T-cell (primary cell): ENCODE measurements around the gene ACAP2. TPM values are rescaled to one million over a fixed set of nuclear protein-coding genes. Genes with fewer than 3 reads are reported as not detected.

ENCODE experiments used
- ATAC-seq, 4 experiments: fragments of 200-7000 bp in 3 of 4; fragments of 150-1000 bp in 1 of 4; cut with Tn5 transposase; replicated peaks in 1 of 4; 1 replicate in 3 of 4; 2 replicates in 1 of 4; pipeline ENCODE4 v1.10.0; 2021; ENCODE audit warnings: moderate library complexity in 3 of 4, mild to moderate bottlenecking in 2 of 4, moderate number of reproducible peaks in 1 of 4
- CTCF ChIA-PET, 2 donors: fragments of 300-600 bp; sonication (Branson Sonifier 250); formaldehyde crosslinking; loops; one replicate each; lab custom pipeline; 2022; ENCODE audit warnings: antibody characterized with exemption in 2 of 2; lab: Charles Lee
- POLR2A ChIA-PET, 2 donors: fragments of 300-600 bp; sonication (Branson Sonifier 250); formaldehyde crosslinking; loops; one replicate each; lab custom pipeline; 2022; ENCODE audit warnings: antibody characterized with exemption in 2 of 2; lab: Charles Lee
- DNase-seq, 35 experiments: peaks; one replicate each; pipeline versions ENCODE4 v3.0.0 to v3.0.0-alpha.2; 2013 to 2023
- H3K27ac ChIP-seq: one replicate; pipeline ENCODE4 v1.5.1; 2013; ENCODE audit warnings: low read length
- H3K27me3 ChIP-seq, 2 experiments: replicated peaks in 1 of 2; 1 replicate in 1 of 2; 2 replicates in 1 of 2; pipeline versions ENCODE4 v1.6.1 to v1.7.0; 2013; ENCODE audit warnings: low read length in 1 of 2, mixed read lengths in 1 of 2; ENCODE audit not compliant: control insufficient read depth in 2 of 2, insufficient read depth in 2 of 2; ENCODE audit errors: extremely low read depth in 1 of 2
- H3K36me3 ChIP-seq, 2 donors: 1 replicate in 1 of 2; 2 replicates in 1 of 2; pipeline versions ENCODE4 v1.6.1 to v1.7.0; 2013; ENCODE audit warnings: low read length in 1 of 2; ENCODE audit not compliant: control insufficient read depth in 2 of 2, insufficient read depth in 1 of 2; ENCODE audit errors: extremely low read depth in 1 of 2
- H3K4me1 ChIP-seq, 2 experiments: 1 replicate in 1 of 2; 2 replicates in 1 of 2; pipeline versions ENCODE4 v1.6.1 to v1.7.0; 2013; ENCODE audit warnings: low read length in 2 of 2, mixed read lengths in 1 of 2; ENCODE audit not compliant: insufficient read depth in 2 of 2, control insufficient read depth in 1 of 2; ENCODE audit errors: extremely low read depth in 1 of 2
- H3K4me3 ChIP-seq, 2 donors: 1 replicate in 1 of 2; 2 replicates in 1 of 2; pipeline versions ENCODE4 v1.5.1 to v1.7.0; 2013; ENCODE audit warnings: mild to moderate bottlenecking in 2 of 2, low read length in 1 of 2, moderate library complexity in 1 of 2; ENCODE audit not compliant: control insufficient read depth in 1 of 2; ENCODE audit errors: extremely low read depth in 1 of 2
- H3K9me3 ChIP-seq: 2 replicates; pipeline ENCODE4 v1.7.0; 2013
- H3K27ac Mint-ChIP-seq, 2 donors: one replicate each; pipeline ENCODE4 v1.8.0; 2020 to 2021; ENCODE audit warnings: mild to moderate bottlenecking in 2 of 2, mixed read lengths in 2 of 2
- H3K27me3 Mint-ChIP-seq, 2 donors: one replicate each; pipeline ENCODE4 v1.8.0; 2021 to 2022; ENCODE audit warnings: mixed read lengths in 2 of 2
- H3K36me3 Mint-ChIP-seq: one replicate; pipeline ENCODE4 v1.8.0; 2021; ENCODE audit warnings: mixed read lengths
- H3K4me1 Mint-ChIP-seq, 3 donors: one replicate each; pipeline ENCODE4 v1.8.0; 2020 to 2022; ENCODE audit warnings: mixed read lengths in 3 of 3, mild to moderate bottlenecking in 1 of 3
- H3K4me3 Mint-ChIP-seq, 3 donors: one replicate each; pipeline ENCODE4 v1.8.0; 2020 to 2022; ENCODE audit warnings: mild to moderate bottlenecking in 3 of 3, mixed read lengths in 3 of 3, moderate library complexity in 3 of 3
- H3K9me3 Mint-ChIP-seq, 3 donors: one replicate each; pipeline ENCODE4 v1.8.0; 2020 to 2022; ENCODE audit warnings: mixed read lengths in 3 of 3
- WGBS: methylation state at CpG from one replicate; pipeline ENCODE4 v1.1.5; 2013; ENCODE audit warnings: missing lambda C conversion rate; ENCODE audit not compliant: insufficient coverage; 5-methylcytosine and 5-hydroxymethylcytosine counted together
- total RNA-seq, 35 experiments: library from RNA in 6 of 35; stranded (reverse) in 6 of 35; fragments of 120-200 nt in 1 of 35; gene quantifications; one replicate each; pipeline versions ENCODE4 v1.2.1 to v1.2.4 and lab custom pipeline; 2013 to 2026

The ACAP2 gene
- total RNA-seq, 5 donors from 2014 or later (not counting 1 experiment from before 2014, with no cell fraction given): 63.6 to 90.7 (median 72.5) TPM

- no peak for ATAC-seq
- no peaks in the 10 kb centered on the region for H3K27me3 Mint-ChIP-seq
- Histone ChIP-seq H3K36me3 (peaks cover 8 to 59% of the 10 kb centered on the region in 2 donors), H3K27ac (no peak overlapping the region), H3K27me3 (no peaks in the 10 kb centered on the region), H3K4me3 (no peak overlapping the region), H3K4me1 (no peaks in the 10 kb centered on the region), H3K9me3 (no peaks in the 10 kb centered on the region)
- no peak overlapping the region for H3K4me3 Mint-ChIP-seq
- no peak overlapping the region for H3K27ac Mint-ChIP-seq
- no peaks in the 10 kb centered on the region for H3K9me3 Mint-ChIP-seq
- CTCF ChIA-PET: interaction anchor here (0.5 to 1.0 kb wide), 2 partner anchors 14 to 234 kb away, joined by 3 read pairs; partner anchors contain the start of gene XXYLT1 (in 1 of the 2)
- no peak for DNase-seq
- peaks cover 25% of the 10 kb centered on the region for H3K36me3 Mint-ChIP-seq
- peaks cover 0 to 1% (median 0%) of the 10 kb centered on the region in 3 donors for H3K4me1 Mint-ChIP-seq
- no CpG with 5 or more reads among the region's 3 CpGs for WGBS
- POLR2A ChIA-PET: no interaction called here
Observed at GRCh38 chr3:195285372-195285771, 157.4 kb downstream of the ACAP2 start.

DNA sequence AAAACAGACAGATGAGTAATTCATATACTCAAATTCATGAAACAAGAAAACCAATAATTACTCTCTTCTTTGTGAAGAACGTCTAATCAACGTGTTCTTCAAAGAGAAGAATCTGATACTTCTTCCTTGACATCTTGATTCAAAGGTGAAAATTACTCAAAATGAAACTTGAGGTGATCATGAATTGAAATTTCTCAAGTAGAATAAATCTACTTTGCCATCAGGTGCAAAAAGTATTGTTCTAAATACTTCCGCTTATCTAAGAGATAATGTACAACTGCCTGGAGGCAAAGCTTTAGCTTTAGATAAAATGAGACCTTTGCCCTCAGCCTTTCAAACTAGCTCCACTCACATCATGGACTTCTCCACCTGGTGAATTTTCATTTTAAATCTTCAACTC lies 158.0 kb downstream of the ACAP2 start:
- Mint-ChIP-seq H3K27me3 (no peaks in the 10 kb centered on the region), H3K27ac (peak overlapping the region in 1 of 2 donors; percentile 39), H3K4me1 (peaks cover 0 to 1% (median 0%) of the 10 kb centered on the region in 3 donors), H3K4me3 (no peak overlapping the region), H3K36me3 (peaks cover 25% of the 10 kb centered on the region), H3K9me3 (no peaks in the 10 kb centered on the region)
- Histone ChIP-seq H3K4me3 (no peak overlapping the region), H3K9me3 (no peaks in the 10 kb centered on the region), H3K4me1 (no peaks in the 10 kb centered on the region), H3K27me3 (no peaks in the 10 kb centered on the region), H3K36me3 (peaks cover 8 to 54% of the 10 kb centered on the region in 2 donors), H3K27ac (no peak overlapping the region)
- ChIA-PET POLR2A (no interaction called here), CTCF (interaction anchor here in 1 of 2 donors (1.0 kb wide), 1 partner anchor 14 kb away, joined by 3 read pairs; the partner anchor contains the start of gene XXYLT1)
- DNase-seq (no peak), ATAC-seq (no peak)
- WGBS: 40% methylated on average over 1 of the region's 3 CpGs

DNA sequence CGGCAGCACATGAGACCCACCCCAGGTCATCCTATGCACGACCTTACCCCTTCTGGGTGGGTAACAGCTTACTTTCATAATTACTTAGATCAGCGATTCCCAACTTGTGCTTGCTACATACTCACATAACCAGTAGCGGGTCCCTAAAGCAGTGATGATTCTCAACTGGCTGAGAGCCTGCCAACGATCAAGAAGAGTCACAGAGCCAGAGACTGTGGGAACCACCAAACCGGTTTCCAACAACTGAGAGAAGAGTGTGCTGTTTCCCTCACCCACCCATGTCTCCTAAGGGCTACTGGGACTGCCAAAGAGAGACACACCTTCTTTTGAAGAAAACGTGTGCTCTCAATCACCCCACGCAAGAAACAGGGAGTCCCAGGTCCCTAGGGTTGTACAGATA lies 159.9 kb downstream of the ACAP2 start:
- H3K36me3 Mint-ChIP-seq: peaks cover 26% of the 10 kb centered on the region

GRCh38 chr3:195274259-195274966 lies 168.4 kb downstream of the ACAP2 start:
- Mint-ChIP-seq H3K27me3 (no peaks in the 10 kb centered on the region), H3K4me1 (peaks cover 14 to 15% (median 15%) of the 10 kb centered on the region in 3 donors), H3K36me3 (peaks cover 4% of the 10 kb centered on the region), H3K4me3 (no peak overlapping the region), H3K27ac (peak overlapping the region; percentile 45 to 50), H3K9me3 (no peaks in the 10 kb centered on the region)
- Histone ChIP-seq H3K36me3 (peaks cover 0 to 13% of the 10 kb centered on the region in 2 donors), H3K27me3 (no peaks in the 10 kb centered on the region), H3K4me3 (no peak overlapping the region), H3K4me1 (peaks cover 9 to 17% of the 10 kb centered on the region in 2 experiments), H3K27ac (no peak overlapping the region), H3K9me3 (no peaks in the 10 kb centered on the region)
- DNase-seq (no peak), ATAC-seq (no peak)
- POLR2A ChIA-PET: interaction anchor here (0.6 to 1.1 kb wide), 5 partner anchors 12 to 268 kb away, joined by 3 to 4 read pairs (median 3); partner anchors contain the start of gene PPP1R2 (in 1 of the 2)
- CTCF ChIA-PET: interaction anchor here (0.6 to 3.3 kb wide), 8 partner anchors 248 to 603 kb away, joined by 3 to 10 read pairs (median 4); partner anchors contain the start of gene LSG1 (in 1 of the 2)
- no CpG with 5 or more reads among the region's 1 CpG for WGBS

More for the DNA sequence above, 159.9 kb downstream of the ACAP2 start:
- Histone ChIP-seq H3K4me3 (no peak overlapping the region), H3K4me1 (no peaks in the 10 kb centered on the region), H3K27ac (no peak overlapping the region), H3K9me3 (no peaks in the 10 kb centered on the region), H3K27me3 (no peaks in the 10 kb centered on the region), H3K36me3 (peaks cover 5 to 43% of the 10 kb centered on the region in 2 donors)
- Mint-ChIP-seq H3K27ac (peak overlapping the region; percentile 19 to 58), H3K4me1 (peaks cover 0 to 1% (median 0%) of the 10 kb centered on the region in 3 donors), H3K4me3 (no peak overlapping the region), H3K9me3 (no peaks in the 10 kb centered on the region), H3K27me3 (no peaks in the 10 kb centered on the region)
- ATAC-seq (no peak), DNase-seq (no peak)
- 90% methylated on average over 7 of the region's 8 CpGs for WGBS
- CTCF ChIA-PET: interaction anchor here in 1 of 2 donors (1.2 kb wide), 1 partner anchor 240 kb away, joined by 3 read pairs; no protein-coding TSS in a partner anchor
- POLR2A ChIA-PET: no interaction called here

- H3K27me3 Mint-ChIP-seq: no peaks in the 10 kb centered on the region
- H3K4me1 Mint-ChIP-seq: peaks cover 23 to 30% (median 25%) of the 10 kb centered on the region in 3 donors
- H3K36me3 Mint-ChIP-seq: peaks cover 11% of the 10 kb centered on the region
- H3K4me1 ChIP-seq: peaks cover 13 to 20% of the 10 kb centered on the region in 2 experiments
- H3K27ac Mint-ChIP-seq: peak overlapping the region; percentile 81 to 85
- H3K4me3 Mint-ChIP-seq: peak overlapping the region; percentile 80 to 87 (median 81)
- H3K9me3 ChIP-seq: no peaks in the 10 kb centered on the region
- H3K9me3 Mint-ChIP-seq: no peaks in the 10 kb centered on the region
- H3K4me3 ChIP-seq: peak overlapping the region; percentile 58 to 89
- POLR2A ChIA-PET: interaction anchor here (0.5 to 1.0 kb wide), 4 partner anchors 83 to 271 kb away, joined by 3 to 9 read pairs (median 4); no protein-coding TSS in a partner anchor
- ATAC-seq (peak; percentile 72 to 75 (median 74)), DNase-seq (peak; percentile 65 to 92 (median 82))
- CTCF ChIA-PET: interaction anchor here (0.5 to 2.9 kb wide), 37 partner anchors 9 to 876 kb away, joined by 3 to 27 read pairs (median 4); partner anchors contain the start of genes ACAP2 (in 1 of the 2), LSG1 (in 1 of the 2) and PPP1R2 (in 1 of the 2)
- 0% methylated on average over 12 of the region's 30 CpGs for WGBS
- H3K27me3 ChIP-seq: no peaks in the 10 kb centered on the region
- H3K36me3 ChIP-seq: peaks cover 0 to 9% of the 10 kb centered on the region in 2 donors
- H3K27ac ChIP-seq: peak overlapping the region; percentile 61
Observed at GRCh38 chr3:195271410-195272243, 171.2 kb downstream of the ACAP2 start.
